Muscle layer of duodenum (tissue), 2 donors: Measurements from ENCODE around the gene ZNF835.

Source experiments
- H3K27ac ChIP-seq: one replicate; pipeline ENCODE4 v1.7.0; 2013; ENCODE audit warnings: mild to moderate bottlenecking, low read length
- H3K27me3 ChIP-seq: one replicate; pipeline ENCODE4 v1.7.0; 2013; ENCODE audit warnings: low read depth, mild to moderate bottlenecking, control low read depth, low read length
- H3K36me3 ChIP-seq, 2 donors: one replicate each; pipeline ENCODE4 v1.7.0; 2013; ENCODE audit warnings: low read length in 2 of 2, control low read depth in 1 of 2, mild to moderate bottlenecking in 1 of 2; ENCODE audit not compliant: insufficient read depth in 2 of 2, control insufficient read depth in 1 of 2
- H3K4me1 ChIP-seq, 2 donors: one replicate each; pipeline ENCODE4 v1.7.0; 2013; ENCODE audit warnings: low read length in 2 of 2, mild to moderate bottlenecking in 2 of 2, control low read depth in 1 of 2, moderate library complexity in 1 of 2; ENCODE audit not compliant: insufficient read depth in 2 of 2, control insufficient read depth in 1 of 2
- H3K4me3 ChIP-seq, 2 donors: one replicate each; pipeline ENCODE4 v1.7.0; 2013; ENCODE audit warnings: low read length in 2 of 2, low read depth in 1 of 2, mild to moderate bottlenecking in 1 of 2
- H3K9me3 ChIP-seq, 2 donors: one replicate each; pipeline ENCODE4 v1.7.0; 2013; ENCODE audit warnings: low read length in 2 of 2, control low read depth in 1 of 2, mild to moderate bottlenecking in 1 of 2; ENCODE audit not compliant: control insufficient read depth in 1 of 2
- donor health status: healthy.

The ZNF835 gene

DNA sequence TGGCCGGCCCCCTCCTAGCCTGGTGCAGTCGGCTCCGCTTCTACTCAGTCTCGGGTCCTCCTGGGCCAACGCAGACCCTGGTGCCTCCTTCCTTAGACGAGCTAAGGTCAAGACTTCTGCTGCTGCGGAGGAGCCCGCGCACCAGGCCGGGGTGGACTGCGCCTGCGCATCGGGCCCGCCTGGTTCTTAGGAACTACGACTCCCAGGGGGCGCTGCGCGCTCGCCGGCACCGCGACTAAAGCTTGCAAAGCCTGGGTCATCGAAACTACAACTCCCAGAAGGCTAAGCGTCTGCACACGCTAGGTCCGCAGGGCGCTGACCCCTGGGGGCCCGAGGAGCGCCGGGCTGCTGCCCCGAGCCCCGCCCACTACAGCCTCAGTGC, at the start of gene ZNF835:
TSS of gene ZNF835 (minus strand) at position 145 of the 382 bp plus-strand sequence. CDS start 6,559 bp downstream, outside the sequence.
- Histone ChIP-seq H3K27ac (no peak within 1 kb of the TSS), H3K36me3 (peaks cover 0 to 4% of the 10 kb centered on the region in 2 donors), H3K27me3 (no peaks in the 10 kb centered on the region), H3K4me1 (peaks cover 8 to 12% of the 10 kb centered on the region in 2 donors), H3K4me3 (peak within 1 kb of the TSS; percentile 87 to 98), H3K9me3 (peaks cover 0 to 6% of the 10 kb centered on the region in 2 donors)

DNA sequence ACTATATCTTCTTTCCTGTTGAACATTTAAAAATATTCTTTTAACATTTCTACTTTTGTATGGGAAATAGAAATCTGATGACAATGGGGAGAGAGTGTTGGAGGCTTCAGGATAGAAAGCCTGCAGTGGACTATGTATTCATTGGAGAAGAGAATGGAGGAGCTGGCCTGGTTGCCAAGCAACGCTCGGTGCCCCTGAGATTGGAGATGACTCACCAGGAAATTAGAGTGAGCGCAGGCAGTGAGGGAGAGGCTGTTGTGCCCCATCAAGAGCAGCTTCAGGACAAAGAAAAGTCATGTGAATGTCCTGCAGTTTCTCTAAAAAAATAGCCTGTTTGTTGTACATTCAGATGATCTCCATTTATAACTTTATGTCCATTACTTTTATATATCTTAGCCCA, 48.7 kb upstream of the ZNF835 start:
- Histone ChIP-seq H3K27ac (no peak overlapping the region), H3K9me3 (no peaks in the 10 kb centered on the region), H3K27me3 (no peaks in the 10 kb centered on the region), H3K4me1 (no peaks in the 10 kb centered on the region), H3K4me3 (no peak overlapping the region), H3K36me3 (no peaks in the 10 kb centered on the region)

DNA sequence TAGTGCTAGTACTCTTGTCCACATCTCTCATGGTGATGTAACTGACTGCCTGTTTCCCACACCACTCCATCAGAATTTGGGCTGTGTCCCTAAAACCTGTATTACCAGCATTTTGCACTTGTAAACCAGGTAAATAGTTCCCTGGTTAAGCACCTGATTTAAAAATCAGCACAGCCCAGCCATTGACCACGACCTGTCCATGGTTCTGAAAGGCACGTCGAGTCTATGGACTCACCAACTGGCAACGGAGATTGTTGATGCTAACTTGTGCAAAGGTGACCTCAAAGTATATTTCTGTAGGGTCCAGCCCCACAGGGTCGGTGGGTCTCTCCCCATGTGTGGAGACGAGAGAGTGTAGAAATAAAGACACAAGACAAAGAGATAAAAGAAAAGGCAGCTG, 46.7 kb upstream of the ZNF835 start:
- H3K4me3 ChIP-seq, result no peak overlapping the region

DNA sequence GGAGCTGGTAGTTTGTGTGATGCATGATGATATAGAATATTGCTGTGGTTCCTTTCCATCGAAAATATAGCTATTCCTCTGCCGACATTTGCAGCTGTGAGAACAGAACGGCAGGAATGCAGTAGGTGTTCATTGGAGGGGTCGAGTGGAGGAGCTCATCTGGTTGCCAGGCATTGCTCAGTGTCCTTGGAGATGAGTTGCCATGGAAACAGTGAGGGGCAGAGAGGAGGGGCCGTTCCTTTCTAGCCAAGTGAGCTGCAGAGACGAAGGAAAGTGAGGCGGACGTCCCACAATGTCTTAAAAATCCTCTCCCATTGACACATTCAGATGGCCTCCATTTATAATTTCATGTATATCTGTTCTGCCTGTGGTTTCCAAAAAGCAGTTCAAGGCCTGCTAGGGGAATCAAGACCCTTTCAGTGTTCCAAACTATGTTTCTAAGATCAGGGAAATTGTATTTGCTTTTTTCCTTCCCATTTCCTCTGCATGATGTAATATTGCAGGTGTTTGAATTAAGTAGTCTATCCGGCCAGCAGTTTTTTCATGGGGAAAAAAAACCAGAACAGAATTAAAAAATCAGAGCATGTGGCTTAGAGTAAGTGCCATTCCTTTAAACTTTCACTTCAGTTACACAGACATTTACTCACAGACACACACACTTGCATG, 41.2 kb upstream of the ZNF835 start:
- no peaks in the 10 kb centered on the region for H3K27me3 ChIP-seq
- peaks cover 0 to 4% of the 10 kb centered on the region in 2 donors for H3K9me3 ChIP-seq
- no peaks in the 10 kb centered on the region for H3K36me3 ChIP-seq
- H3K27ac ChIP-seq, result no peak overlapping the region
- no peaks in the 10 kb centered on the region for H3K4me1 ChIP-seq
- H3K4me3 ChIP-seq, result no peak overlapping the region

More for the DNA sequence above, 46.7 kb upstream of the ZNF835 start:
- H3K4me1 ChIP-seq, result no peaks in the 10 kb centered on the region
- H3K27ac ChIP-seq, result no peak overlapping the region
- no peaks in the 10 kb centered on the region for H3K9me3 ChIP-seq
- no peaks in the 10 kb centered on the region for H3K36me3 ChIP-seq
- H3K27me3 ChIP-seq, result no peaks in the 10 kb centered on the region

DNA sequence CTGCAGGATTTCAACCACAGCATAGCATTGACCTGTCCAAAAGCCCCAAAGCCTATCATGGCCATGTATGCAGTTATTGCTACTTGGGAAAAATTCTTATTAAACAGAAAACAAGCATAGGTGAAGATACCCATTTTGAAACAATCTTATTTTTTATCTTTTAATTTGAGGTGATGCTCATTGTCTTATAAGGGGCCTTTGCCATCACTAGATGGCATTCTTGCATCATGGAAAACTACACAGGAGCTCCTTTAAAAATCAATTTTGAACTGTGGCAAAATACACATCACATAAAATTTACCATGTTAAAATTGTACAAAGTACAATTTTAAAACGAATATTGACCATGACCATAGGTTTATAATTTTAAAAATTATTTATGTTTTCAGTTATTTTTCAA, 38.9 kb upstream of the ZNF835 start:
- no peak overlapping the region for H3K4me3 ChIP-seq
- H3K9me3 ChIP-seq, result peaks cover 0 to 4% of the 10 kb centered on the region in 2 donors
- no peak overlapping the region for H3K27ac ChIP-seq
- H3K36me3 ChIP-seq, result no peaks in the 10 kb centered on the region
- H3K4me1 ChIP-seq, result no peaks in the 10 kb centered on the region
- H3K27me3 ChIP-seq, result no peaks in the 10 kb centered on the region

DNA sequence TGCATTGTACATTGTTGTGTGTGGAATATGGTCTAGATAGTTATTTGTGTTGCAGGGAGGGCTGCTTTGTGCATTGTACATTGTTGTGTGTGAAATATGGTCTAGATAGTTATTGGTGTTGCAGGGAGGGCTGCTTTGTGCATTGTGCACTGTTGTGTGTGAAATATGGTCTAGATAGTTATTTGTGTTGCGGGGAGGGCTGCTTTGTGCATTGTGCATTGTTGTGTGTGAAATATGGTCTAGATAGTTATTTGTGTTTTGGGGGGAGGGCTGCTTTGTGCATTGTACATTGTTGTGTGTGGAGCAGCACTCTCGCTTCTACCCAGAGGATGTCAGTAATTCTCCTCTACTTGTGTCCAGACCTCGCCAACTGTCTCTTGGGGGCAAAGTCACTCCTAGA, 36.3 kb upstream of the ZNF835 start:
- H3K36me3 ChIP-seq, result no peaks in the 10 kb centered on the region
- H3K9me3 ChIP-seq, result peaks cover 0 to 8% of the 10 kb centered on the region in 2 donors
- H3K27ac ChIP-seq, result no peak overlapping the region
- H3K4me3 ChIP-seq, result no peak overlapping the region
- H3K27me3 ChIP-seq, result no peaks in the 10 kb centered on the region
- no peaks in the 10 kb centered on the region for H3K4me1 ChIP-seq

DNA sequence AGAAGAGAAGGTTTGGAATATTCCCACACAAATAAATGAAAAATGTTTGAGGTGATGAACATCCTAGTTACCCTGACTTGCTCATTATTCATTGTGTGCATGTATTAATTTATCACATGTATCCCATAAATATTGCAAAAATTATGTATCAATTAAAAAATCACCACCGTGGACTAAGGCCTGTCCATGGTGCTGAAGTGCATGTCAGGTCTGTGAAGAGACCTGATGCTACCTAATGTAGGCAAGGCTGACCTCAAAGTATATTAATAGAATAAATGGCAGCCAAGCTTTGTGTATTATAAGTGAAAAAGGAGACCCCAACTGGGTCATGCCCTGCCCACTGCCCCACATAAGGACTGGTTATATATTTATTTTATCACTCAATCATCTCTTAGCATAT, 34.4 kb upstream of the ZNF835 start:
- Histone ChIP-seq H3K27me3 (no peaks in the 10 kb centered on the region), H3K4me3 (no peak overlapping the region), H3K9me3 (peaks cover 0 to 6% of the 10 kb centered on the region in 2 donors), H3K27ac (no peak overlapping the region), H3K36me3 (no peaks in the 10 kb centered on the region), H3K4me1 (no peaks in the 10 kb centered on the region)

DNA sequence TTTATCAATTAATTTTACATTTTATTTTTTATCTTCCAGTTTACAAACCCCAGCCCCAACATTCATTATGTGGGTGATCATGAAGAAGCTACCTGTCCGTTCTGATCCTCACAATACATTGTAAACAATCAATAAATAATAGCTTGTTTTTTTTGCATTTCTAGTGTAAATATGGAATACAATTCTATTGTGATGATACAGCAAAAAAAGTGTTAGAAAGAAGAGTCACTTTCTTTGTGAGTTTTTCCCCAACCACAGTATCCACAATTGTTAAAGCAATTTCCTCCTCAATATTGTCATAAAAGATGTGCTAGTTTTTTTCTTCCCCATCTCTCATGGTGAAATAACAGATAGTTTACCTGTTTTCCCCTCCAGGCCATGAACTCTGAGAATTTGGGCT, 30.3 kb upstream of the ZNF835 start:
- no peak overlapping the region for H3K27ac ChIP-seq
- H3K27me3 ChIP-seq, result no peaks in the 10 kb centered on the region
- H3K9me3 ChIP-seq, result peaks cover 0 to 4% of the 10 kb centered on the region in 2 donors
- H3K36me3 ChIP-seq, result no peaks in the 10 kb centered on the region
- no peaks in the 10 kb centered on the region for H3K4me1 ChIP-seq
- no peak overlapping the region for H3K4me3 ChIP-seq

DNA sequence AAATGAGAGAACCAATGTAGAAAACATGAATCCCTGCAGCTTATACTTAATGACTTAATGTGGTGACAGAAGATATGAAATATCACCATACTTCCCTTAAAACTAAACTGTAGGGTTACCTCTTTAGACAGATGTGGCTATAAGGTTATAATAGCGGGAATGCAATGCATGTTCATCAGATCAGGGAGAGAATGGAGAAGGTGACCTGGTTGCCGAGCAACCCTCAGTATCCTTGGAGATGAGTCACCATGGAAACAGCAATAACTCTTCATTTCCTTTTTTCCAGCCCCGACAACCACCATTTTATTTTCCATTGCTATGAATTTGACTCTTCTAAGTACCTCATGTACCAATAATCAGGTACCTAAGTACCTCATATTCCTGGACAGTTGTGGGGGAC, 28.0 kb upstream of the ZNF835 start:
- Histone ChIP-seq H3K9me3 (peaks cover 0 to 3% of the 10 kb centered on the region in 2 donors), H3K4me1 (no peaks in the 10 kb centered on the region), H3K36me3 (no peaks in the 10 kb centered on the region), H3K27me3 (no peaks in the 10 kb centered on the region), H3K27ac (no peak overlapping the region), H3K4me3 (no peak overlapping the region)

DNA sequence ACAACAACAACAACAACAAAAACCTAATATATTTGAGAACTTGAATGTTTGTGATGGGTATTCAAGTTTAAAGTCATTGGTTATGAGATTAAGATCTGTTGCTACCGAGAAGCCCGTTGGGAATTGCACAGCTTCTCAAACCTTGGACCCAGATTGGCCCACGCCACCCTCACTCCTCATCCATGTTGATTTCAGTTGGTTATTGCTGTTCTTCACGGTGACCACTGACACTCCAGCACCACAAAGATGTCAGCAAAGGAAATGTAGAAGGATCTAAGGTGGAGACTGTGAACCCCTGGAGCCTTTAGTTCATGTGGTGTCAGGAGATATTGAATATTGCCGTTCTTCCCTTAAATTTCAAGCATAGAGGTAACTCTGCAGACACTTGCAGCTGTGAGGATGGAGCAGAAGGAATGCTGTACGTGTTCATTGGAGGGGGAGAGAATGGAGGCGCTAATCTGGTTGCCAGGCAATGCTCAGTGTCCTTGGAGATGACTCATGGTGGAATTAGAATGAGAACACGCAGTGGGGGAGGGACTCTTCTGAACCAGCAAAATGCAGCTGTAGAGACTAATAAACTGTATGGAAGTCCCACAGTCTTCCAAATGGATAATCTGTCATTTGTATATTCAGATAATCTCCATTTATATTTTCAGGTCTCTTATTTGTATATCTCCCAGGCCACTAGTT, 20.8 kb upstream of the ZNF835 start:
- no peaks in the 10 kb centered on the region for H3K4me1 ChIP-seq
- no peak overlapping the region for H3K27ac ChIP-seq
- H3K36me3 ChIP-seq, result no peaks in the 10 kb centered on the region
- no peaks in the 10 kb centered on the region for H3K27me3 ChIP-seq
- H3K4me3 ChIP-seq, result no peak overlapping the region
- H3K9me3 ChIP-seq, result peaks cover 0 to 6% of the 10 kb centered on the region in 2 donors

DNA sequence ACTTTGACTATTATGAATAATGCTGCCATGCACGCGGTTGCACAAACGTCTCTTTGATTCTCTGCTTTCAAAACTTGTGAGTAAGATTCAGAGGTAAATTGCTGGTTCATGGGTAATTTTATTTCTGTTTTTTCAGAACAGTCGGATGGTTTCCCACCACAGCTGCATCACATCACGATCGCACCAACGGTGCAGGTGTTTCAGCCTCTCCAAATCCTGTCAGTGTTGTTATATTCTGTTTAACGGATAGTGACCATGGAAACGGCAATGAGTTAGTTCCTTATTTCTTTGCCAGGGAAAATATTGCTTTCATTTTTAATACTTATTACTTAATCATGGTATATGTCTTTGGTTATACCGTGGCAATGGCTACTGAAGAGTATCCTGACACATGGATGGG, 19.1 kb upstream of the ZNF835 start:
- no peak overlapping the region for H3K27ac ChIP-seq
- no peaks in the 10 kb centered on the region for H3K4me1 ChIP-seq
- H3K27me3 ChIP-seq, result no peaks in the 10 kb centered on the region
- peaks cover 0 to 6% of the 10 kb centered on the region in 2 donors for H3K9me3 ChIP-seq
- no peak overlapping the region for H3K4me3 ChIP-seq
- H3K36me3 ChIP-seq, result no peaks in the 10 kb centered on the region
